GM18873 (cell line): Measurements from ENCODE around the gene ACAT2.
"Not testable (repeated sequence)": the region's sequence is repeated elsewhere in the genome, so short reads cannot be mapped to it uniquely, and the experiment has no call there.

Experiments used
- ATAC-seq: cut with Tn5 transposase; IDR thresholded peaks from one replicate; pipeline ENCODE4 v1.9.1; 2021; ENCODE audit warnings: mild to moderate bottlenecking, moderate library complexity, moderate number of reproducible peaks; ENCODE audit not compliant: unreplicated experiment, low FRiP score

Gene ACAT2

DNA sequence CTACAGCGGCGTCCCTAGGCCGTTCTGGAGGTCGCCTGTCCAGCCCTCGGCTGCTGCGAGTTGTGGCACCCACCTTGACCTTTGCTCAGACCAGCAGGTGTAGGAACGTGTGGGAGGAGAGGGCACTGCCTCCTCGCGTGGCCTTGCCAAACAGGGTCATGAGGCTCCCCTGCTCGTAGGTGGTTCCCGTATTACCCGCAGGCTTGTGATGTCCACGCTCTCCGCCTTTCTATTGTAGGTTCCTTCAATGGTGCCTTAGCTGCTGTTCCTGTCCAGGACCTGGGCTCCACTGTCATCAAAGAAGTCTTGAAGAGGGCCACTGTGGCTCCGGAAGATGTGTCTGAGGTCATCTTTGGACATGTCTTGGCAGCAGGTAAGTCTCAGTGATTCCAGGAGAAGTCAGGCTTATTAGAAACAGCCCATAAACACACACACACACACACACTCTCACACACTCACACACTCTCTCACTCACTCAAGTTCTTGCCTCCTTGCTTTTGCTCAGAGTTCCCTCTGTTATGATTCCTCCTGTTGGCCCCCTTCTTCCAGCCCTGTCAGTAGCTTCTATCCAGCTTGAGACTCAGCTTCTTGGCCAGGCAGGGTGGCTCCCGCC lies 942 bp downstream of the ACAT2 start:
- ATAC-seq, result peak; percentile 10

- no peak for ATAC-seq
These were observed 5.1 kb downstream of the ACAT2 start for GRCh38 chr6:159766906-159767305.

DNA sequence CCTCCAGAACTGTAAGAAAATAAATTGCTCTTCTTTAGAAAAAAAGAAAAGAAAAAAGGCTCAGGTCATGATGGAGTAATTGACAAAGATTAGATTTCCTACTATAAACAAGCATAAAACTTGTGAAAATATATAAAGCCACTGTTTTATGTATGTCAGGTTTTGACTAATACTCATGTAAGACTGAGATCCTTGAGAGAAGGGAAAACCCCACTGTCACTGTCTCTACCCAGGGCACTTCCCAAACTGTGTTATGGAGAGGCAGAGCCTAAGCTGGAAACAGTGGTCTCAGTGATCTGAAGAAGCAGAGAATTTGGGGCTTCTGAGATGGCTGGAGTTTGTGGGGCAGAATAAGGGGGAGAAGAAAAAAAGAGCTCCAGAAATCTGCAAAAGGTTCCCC lies 7.6 kb downstream of the ACAT2 start:
- ATAC-seq, result no peak

- no peak for ATAC-seq
These were observed 10.4 kb downstream of the ACAT2 start for GRCh38 chr6:159772196-159772595.

- ATAC-seq, result no peak
These were observed 15.5 kb downstream of the ACAT2 start for GRCh38 chr6:159777240-159777904.

DNA sequence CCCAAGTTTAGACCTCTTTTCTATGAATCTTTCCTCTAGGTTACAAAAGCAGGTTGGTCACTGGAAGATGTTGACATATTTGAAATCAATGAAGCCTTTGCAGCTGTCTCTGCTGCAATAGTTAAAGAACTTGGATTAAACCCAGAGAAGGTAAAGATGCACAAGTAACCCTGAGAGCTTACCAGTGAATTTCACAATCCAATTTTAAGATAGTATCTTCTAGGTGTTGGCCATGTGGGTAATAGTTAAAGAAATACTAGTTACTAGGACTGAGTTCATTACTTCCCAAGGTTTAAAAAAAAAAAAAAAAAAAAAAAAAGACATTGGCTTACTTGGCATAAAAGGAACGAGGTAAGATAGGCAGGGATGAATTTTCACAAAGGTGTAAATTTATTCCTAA lies 16.3 kb downstream of the ACAT2 start:
- no peak for ATAC-seq

DNA sequence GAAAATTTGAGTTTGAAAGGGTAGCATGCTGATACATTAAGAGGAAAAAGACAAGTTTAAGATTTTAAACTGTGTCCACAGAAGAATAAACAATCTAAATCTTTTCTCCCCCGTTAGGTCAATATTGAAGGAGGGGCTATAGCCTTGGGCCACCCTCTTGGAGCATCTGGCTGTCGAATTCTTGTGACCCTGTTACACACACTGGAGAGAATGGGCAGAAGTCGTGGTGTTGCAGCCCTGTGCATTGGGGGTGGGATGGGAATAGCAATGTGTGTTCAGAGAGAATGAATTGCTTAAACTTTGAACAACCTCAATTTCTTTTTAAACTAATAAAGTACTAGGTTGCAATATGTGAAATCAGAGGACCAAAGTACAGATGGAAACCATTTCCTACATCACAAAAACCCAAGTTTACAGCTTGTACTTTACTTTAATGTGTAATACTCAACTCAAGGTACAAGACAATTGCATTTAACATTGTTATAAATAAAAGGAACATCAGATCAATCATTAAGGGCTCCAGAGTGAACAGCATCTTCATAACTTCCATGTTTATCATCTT lies 16.8 kb downstream of the ACAT2 start:
- no peak for ATAC-seq

DNA sequence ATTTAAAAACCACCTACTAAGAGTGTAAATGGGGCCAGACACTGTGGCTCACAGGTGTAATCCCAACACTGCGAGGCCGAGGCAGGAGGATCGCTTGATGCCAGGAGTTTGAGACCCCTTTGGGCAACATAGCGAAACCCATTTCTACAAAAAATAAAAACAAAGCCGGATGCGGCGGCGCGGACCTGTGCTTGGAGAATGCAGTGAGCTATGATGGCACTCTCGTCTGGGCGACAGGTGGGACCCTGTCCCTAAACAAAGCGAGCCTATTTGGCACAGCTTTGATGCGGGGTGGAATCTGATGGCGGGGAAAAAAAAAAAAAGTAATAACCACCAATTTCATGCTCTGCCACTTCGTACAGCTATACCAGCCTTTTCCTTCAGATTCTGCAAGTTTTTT lies 26.4 kb downstream of the ACAT2 start:
- ATAC-seq, result no peak

DNA sequence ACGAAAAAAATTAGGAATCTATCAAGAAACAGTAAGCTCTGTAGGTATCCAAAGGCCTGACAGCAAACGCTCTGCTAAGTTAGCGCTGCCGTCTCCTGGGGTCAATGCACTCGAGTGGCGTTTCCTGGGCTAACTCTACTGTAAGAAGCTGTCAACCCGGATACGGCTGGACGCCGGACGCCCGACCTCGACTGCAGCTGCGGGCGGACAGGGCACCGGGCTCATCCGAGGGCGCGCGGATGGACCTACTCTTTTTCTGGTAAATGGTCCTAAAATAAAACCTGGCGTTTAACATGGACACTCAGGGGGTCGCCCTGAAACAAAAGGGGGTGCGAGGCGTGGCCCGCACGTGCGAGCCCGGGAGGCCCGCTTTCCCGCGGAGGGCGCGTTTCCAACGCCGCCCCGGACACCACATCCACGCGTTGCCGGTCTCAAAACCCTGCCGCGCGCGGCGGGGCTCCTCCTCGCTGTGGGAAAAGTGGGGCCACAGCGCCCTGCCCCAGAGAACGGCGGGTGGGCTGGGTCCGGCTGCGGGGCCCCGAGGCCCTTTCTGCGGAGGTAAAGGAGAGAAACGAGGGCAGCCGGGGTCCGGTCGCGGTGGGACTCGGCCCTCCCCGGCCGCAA lies 27.0 kb downstream of the ACAT2 start:
- ATAC-seq, result no peak

GRCh38 chr6:159789377-159790148 lies 27.7 kb downstream of the ACAT2 start, which contains the start of gene TCP1:
TCP1 (minus strand) TSS chr6:159789602; CDS start chr6:159789468, 134 bp downstream.
- peak; percentile 77 for ATAC-seq

DNA sequence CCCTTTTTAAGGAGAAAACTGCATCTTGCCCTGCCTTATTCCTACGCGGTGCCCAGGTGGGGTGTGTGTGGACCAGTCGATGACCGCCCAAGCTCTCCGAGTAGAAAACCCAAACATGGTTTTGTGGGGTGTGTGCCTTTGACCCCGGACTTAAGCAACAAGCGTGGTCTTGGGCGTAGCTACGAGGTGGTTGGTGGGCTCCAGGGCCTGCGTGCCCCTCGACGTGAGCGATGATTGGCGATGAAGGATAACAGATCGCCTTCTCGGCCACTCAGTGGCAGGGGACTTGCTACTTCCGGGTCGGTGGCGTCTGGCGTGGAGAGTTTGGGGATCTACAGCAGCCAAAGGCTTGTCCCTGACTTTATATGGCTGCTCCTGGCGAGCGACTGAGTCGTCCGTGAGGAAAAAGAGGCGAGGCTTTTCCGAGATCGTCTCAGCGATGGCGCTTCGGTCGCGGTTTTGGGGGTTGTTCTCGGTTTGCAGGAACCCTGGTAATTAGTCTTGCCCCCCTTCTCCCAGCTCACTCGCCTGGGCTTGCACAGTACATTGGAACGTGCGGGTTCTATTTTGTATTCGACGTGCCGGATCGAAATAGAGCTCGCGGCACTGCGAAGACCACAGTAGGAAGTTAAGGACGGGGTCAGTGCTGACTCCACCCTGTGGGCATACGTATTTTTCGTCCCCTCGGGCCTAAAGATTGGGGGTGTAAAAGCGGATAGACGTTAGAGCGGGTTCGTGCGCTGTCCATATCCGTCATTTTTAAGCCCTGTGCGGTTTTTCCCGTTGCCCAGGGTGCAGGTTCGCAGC lies 28.5 kb downstream of the ACAT2 start, which contains the start of gene MRPL18:
Gene MRPL18 (plus strand): TSS at position 319 of the 807 bp plus-strand sequence. CDS start 121 bp downstream, at position 440.
- peak; percentile 77 for ATAC-seq

DNA sequence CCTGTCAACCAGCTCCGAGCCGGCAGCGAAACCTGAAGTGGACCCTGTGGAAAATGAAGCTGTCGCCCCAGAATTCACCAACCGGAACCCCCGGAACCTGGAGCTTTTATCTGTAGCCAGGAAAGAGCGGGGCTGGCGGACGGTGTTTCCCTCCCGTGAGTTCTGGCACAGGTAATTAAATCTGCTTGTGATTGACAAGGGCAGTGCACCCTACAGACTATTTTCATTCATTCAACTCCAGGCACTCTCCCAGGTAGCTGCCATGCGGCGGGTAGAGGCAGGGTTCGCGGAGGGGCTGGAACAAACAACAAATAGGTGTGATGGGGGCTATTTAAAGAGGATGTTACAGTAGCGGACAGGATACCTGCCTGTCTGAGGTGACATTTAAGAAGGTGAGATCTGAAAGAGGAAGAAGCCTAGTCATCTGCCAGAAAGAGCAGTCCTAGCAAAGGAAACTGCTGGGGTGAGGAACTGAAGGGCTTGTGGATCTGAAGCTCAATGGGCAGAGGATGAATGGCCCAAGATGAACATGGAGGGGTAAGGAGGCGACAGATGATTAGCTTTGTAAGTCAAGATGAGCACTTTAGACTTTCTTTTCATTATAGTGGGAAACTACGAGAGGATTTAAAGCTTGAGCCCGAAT lies 29.2 kb downstream of the ACAT2 start:
- ATAC-seq, result no peak

DNA sequence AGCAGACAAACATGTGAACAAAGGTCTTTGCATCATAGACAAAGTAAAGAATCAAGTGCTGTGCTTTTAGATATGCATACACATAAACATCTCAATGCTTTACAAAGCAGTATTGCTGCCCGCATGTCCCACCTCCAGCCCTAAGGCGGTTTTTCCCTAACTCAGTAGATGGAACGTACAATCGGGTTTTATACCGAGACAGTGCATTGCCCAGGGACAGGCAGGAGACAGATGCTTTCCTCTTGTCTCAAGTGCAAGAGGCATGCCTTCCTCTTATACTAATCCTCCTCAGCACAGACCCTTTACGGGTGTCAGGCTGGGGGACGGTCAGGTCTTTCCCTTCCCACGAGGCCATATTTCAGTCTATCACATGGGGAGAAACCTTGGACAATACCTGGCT lies 33.1 kb downstream of the ACAT2 start:
- ATAC-seq, result not testable (repeated sequence)

GRCh38 chr6:159797554-159797953 lies 35.7 kb downstream of the ACAT2 start:
- ATAC-seq, result no peak

DNA sequence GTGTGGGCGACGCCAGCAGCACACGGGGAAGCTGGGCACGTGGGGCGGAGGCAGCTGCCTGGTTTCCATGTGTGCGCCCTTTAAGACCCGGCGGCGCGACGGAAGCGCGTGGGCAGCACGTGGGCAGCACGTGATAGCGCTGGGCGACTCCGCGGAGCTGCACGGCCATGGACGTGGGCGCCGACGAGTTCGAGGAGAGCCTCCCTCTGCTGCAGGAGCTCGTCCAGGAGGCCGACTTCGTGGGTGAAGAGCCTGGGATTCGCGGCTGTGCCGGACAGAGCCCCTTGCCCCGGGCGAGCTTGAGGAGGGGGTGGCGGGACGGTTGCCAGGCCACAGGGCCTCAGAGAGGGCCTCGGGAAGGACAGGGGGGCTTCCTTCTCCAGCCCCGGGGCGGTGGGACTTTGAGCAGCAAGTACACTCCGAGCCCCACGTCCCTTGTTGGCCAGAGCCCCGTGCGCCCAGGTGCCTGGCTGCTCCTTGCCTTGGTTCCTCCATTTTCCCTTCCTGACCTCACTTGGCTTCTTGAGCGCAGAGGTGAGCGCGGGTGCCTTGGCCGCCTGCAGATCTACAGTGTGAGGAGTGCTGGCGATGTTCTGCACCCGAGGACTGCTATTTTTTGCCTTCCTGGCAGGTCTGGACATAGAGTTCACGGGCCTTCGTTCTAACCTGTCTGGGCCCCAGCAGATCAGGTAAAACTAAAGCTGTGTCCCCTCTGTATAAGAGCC lies 38.5 kb downstream of the ACAT2 start, which contains the start of gene PNLDC1:
Gene PNLDC1 (plus strand): TSS at position 136 of the 725 bp plus-strand sequence. CDS start 32 bp downstream, at position 168.
- ATAC-seq, result no peak

- ATAC-seq, result no peak
These were observed 40.1 kb downstream of the ACAT2 start for GRCh38 chr6:159801935-159802334.

GRCh38 chr6:159804504-159804903 lies 42.7 kb downstream of the ACAT2 start:
- no peak for ATAC-seq

DNA sequence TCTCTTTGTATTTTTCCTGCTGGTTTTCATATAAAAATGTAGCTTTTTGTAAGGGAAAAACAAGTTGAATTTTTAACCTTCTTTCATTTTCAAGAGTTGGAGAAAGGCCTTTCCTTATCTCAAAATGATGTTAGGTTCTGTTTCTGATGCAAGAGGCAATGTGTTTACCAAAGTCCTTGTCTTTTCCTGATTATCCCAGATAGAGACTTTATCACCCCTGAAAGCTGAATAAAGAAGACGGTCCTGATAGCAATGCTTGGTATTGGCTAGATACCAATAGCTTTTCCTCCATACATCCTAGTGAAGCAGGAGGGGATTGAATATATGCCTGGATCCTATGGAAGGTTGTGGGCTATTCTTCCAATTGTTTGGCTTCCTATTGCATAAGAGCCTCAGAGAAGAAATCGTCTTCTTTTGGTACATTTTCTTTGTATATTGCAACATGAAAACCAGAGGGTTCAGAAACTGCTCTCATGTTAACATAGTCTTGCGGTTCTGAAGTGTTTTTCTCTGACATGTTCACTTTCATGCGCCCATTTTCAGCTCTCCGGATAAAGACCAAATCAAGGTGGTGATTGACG lies 43.7 kb downstream of the ACAT2 start:
- ATAC-seq, result no peak
